WI38 (cell line): ENCODE measurements around the gene ADCY7.
A peak's percentile ranks its signal among the peaks of the same experiment; 100 is the strongest.

ENCODE experiments used
- H3K4me3 ChIP-seq: 2 replicates; pipeline ENCODE4 v1.5.1; 2011; ENCODE audit warnings: low read depth, mild to moderate bottlenecking, control low read depth, low read length
- TF ChIP-seq, protein P1 (sequence below): IDR thresholded peaks from 2 replicates; pipeline ENCODE4 v1.5.1; 2012; ENCODE audit warnings: low read depth, mild to moderate bottlenecking, control low read depth, low read length

ADCY7 gene

DNA sequence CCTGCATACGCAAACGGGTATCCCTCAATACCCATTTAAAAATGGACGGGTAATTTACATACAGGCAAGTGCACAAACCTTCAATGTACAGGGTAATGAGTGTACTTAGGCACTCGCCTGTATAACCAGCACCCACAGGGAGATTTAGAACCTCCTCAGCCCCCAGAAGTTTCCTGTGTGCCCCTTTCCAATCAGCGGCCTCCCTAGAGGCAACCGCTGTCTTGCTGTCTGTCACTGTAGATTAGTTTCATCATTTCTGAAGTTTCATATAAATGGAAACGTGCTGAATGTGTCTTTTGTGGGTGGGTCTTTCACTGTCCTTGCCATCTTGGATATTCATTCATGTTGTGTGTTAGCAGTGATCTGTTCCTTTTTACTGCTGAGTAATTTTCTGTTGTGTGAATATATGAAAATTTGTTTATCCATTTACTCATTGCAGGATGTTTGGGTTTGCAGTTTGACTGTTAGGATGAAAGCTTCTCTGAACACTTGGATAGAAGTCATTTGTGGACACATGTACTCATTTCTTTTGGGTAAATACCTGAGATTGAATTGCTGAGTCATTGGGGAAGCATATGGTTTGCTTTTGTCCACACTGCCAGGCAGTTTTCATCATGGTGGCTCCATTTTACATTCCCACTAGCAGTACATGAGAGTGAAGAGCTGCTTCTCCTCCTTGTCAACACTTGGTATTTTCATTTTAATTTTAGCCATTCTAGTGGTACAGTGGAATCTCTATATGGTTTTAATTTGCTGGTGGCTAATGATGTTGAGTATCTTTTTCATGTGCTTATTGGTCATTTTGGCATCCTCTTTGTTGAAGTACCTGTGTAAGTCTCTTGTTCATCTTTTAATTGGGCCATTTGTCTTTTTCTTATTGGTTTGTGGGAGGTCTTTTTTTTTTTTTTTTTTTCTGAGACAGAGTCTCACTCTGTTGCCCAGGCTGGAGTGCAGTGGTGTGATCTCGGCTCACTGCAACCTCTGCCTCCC is 2.1 kb upstream of the ADCY7 start:
- no peak overlapping the region for H3K4me3 ChIP-seq
- TF ChIP-seq, protein P1, sequence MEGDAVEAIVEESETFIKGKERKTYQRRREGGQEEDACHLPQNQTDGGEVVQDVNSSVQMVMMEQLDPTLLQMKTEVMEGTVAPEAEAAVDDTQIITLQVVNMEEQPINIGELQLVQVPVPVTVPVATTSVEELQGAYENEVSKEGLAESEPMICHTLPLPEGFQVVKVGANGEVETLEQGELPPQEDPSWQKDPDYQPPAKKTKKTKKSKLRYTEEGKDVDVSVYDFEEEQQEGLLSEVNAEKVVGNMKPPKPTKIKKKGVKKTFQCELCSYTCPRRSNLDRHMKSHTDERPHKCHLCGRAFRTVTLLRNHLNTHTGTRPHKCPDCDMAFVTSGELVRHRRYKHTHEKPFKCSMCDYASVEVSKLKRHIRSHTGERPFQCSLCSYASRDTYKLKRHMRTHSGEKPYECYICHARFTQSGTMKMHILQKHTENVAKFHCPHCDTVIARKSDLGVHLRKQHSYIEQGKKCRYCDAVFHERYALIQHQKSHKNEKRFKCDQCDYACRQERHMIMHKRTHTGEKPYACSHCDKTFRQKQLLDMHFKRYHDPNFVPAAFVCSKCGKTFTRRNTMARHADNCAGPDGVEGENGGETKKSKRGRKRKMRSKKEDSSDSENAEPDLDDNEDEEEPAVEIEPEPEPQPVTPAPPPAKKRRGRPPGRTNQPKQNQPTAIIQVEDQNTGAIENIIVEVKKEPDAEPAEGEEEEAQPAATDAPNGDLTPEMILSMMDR: no peak

DNA sequence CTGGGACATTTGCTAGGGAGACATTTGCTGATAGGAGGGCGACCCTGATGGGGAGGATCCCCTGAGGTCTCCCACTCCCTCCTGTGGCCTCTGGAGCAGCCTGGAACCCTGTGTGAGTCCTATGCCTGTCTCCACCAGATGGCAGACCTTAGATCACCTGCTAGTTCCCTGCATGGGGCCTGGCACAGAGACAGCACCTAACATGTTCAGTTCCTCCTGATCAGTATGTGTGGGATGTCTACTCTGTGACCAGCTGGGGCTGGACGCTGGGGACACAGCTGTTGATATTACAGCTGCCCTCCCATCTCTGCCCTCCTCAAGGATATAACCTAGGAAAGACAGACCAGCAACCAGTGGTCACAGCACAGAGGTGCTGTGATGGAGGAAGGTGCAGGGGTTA is 1.1 kb upstream of the ADCY7 start:
- TF ChIP-seq, protein P1: no peak

DNA sequence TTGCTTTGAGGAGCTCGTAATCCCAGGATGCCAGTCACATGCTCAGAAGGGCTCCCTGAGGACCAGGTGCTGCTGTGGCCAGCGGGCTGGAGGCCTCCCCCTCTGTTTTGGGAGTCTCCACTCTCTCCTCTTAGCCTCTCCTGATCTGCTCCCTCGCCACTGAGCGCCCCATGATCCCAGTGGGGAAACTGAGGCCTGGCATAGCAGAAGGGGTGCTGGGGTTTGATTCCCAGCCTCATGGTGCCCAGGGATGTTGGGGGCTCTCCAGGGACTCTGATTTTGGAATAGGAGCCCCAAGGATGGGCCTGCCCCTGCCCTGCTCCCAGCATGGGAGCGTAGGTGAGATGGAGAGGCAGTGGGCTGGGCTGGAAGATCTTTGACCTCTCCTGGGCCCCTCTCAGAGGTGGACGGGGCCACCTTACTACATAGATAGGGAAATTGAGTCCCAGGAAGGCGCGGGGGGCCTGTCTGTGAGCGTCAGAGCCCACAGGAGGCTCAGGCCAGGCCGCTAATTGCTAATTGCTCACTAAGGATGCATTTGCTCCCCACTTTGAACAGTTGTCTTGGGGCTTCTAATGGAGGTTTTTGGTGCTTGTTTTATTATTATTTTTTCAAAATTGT is 525 bp upstream of the ADCY7 start:
- peak overlapping the region; percentile 68; the same call in 1 of the 2 replicates for H3K4me3 ChIP-seq
- TF ChIP-seq, protein P1: no peak

More for the DNA sequence above, 1.1 kb upstream of the ADCY7 start:
- no peak overlapping the region for H3K4me3 ChIP-seq

DNA sequence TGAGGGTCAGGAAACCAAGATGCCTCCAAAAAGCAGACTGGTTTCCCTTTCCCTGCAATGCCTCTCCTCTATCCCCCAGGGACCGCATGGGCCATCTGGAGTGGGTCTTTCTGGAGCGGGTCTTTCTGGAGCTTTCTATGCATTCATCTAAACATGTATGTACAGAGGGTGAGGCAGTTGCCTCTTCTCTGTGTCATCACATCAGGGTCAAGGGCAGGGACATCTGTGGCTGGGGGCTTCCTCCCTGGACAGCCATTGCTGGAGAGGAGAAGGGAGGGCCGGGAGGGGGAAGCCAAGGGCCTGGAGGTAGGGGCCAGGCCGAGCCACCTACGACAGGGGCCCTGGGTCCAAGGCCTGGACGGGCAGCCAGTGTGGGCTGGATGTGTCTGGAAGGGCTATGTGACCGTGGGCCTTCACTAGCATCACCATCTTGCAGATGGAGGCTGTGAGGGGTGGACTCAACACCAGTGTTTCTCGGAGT is 840 bp downstream of the ADCY7 start:
- TF ChIP-seq, protein P1: no peak
- peak overlapping the region; percentile 68 for H3K4me3 ChIP-seq

DNA sequence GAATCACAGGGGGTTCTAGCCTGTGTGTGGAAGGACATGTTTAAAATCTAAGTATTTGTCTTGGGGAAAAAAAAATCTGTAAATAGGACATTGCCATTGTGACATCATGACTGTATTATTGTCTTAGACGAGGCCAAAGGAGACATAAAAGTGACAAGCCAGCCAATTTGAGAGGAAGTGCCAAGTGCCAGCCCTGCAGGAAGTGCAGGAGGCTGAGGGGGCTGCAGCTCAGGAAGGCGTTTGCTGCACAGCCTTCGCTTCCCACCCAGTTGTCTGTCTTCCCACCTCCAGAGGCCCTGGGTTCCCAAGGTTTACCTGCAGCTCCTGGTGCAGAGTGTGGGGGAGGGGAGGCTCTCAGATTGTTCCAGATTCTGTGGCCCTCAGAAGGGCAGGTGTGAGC is 1.3 kb downstream of the ADCY7 start:
- peak overlapping the region; percentile 68 for H3K4me3 ChIP-seq
- TF ChIP-seq, protein P1: no peak

DNA sequence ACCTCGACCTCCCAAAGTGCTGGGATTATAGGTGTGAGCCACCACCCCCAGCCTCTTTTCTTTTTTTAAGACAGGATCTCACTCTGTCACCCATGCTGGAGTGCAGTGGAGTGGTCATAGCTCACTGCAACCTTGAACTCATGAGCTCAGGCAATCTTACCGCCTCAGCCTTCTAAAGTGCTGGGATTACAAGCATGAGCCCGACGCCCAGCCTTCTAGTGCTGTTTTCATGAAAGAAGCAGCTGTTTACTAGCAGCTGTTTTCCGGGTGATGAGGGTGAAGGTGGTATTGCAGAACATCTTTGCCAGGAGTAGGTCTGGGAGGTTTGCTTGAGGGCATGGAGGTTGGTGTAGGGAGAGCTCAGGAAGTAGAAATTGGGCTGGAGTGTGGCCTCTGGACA is 2.0 kb downstream of the ADCY7 start:
- no peak overlapping the region for H3K4me3 ChIP-seq

More for the DNA sequence above, 2.0 kb downstream of the ADCY7 start:
- TF ChIP-seq, protein P1: no peak
